Neural cell (in vitro differentiated cells): ENCODE results near the gene VAV2. TPM values are rescaled to one million over a fixed set of nuclear protein-coding genes. Genes with fewer than 3 reads are reported as not detected.

Experiments
- H2AFZ ChIP-seq: fragments of 200-600, 300-800 bp; sonication (generic), shearing (Covaris generic); 2 replicates; pipeline ENCODE4 v1.6.0; 2014; ENCODE audit warnings: low read depth, mild to moderate bottlenecking, antibody characterized with exemption, low read length, moderate library complexity
- H3F3A ChIP-seq: fragments of 200-600 bp; shearing (Covaris generic); 2 replicates; pipeline ENCODE4 v1.6.1; 2016; ENCODE audit warnings: mild to moderate bottlenecking, moderate library complexity, mixed read lengths, antibody characterized with exemption, low read length; ENCODE audit not compliant: insufficient read depth, poor library complexity, severe bottlenecking
- H3K27ac ChIP-seq: fragments of 200-600, 300-800 bp; sonication (generic), shearing (Covaris generic); 2 replicates; pipeline ENCODE4 v1.5.1; 2014; ENCODE audit warnings: mild to moderate bottlenecking, low read length, moderate library complexity
- H3K27me3 ChIP-seq: fragments of 300-800, 200-600 bp; sonication (generic), shearing (Covaris generic); 2 replicates; pipeline ENCODE4 v1.6.0; 2014; ENCODE audit warnings: mild to moderate bottlenecking, low read depth, low read length, moderate library complexity; ENCODE audit not compliant: insufficient read depth
- H3K36me3 ChIP-seq: fragments of 300-800, 200-600 bp; sonication (generic), shearing (Covaris generic); 2 replicates; pipeline ENCODE4 v1.5.1; 2014; ENCODE audit warnings: mild to moderate bottlenecking, antibody characterized with exemption, low read length, moderate library complexity; ENCODE audit not compliant: insufficient read depth
- H3K4me2 ChIP-seq: fragments of 300-800, 200-600 bp; sonication (generic), shearing (Covaris generic); 2 replicates; pipeline ENCODE4 v1.6.0; 2014; ENCODE audit warnings: mild to moderate bottlenecking, low read length
- H3K4me3 ChIP-seq: fragments of 300-800, 200-600 bp; sonication (generic), shearing (Covaris generic); 2 replicates; pipeline ENCODE4 v1.5.1; 2014; ENCODE audit warnings: mild to moderate bottlenecking, low read length, moderate library complexity
- H3K79me2 ChIP-seq: fragments of 200-600 bp; shearing (Covaris generic); replicated peaks from 2 replicates; pipeline ENCODE4 v1.6.0; 2014; ENCODE audit warnings: mild to moderate bottlenecking, low read length, moderate library complexity; ENCODE audit not compliant: insufficient read depth
- H3K9ac ChIP-seq: fragments of 300-800, 200-600 bp; sonication (generic), shearing (Covaris generic); 2 replicates; pipeline ENCODE4 v1.6.1; 2016; ENCODE audit warnings: mild to moderate bottlenecking, low read length, mixed read lengths
- H3K9me2 ChIP-seq: fragments of 200-600 bp; shearing (Covaris generic); 2 replicates; pipeline ENCODE4 v1.6.1; 2016; ENCODE audit warnings: mild to moderate bottlenecking, low read length, mixed read lengths; ENCODE audit not compliant: insufficient read depth
- H3K9me3 ChIP-seq: fragments of 200-600, 300-800 bp; sonication (generic), shearing (Covaris generic); 2 replicates; pipeline ENCODE4 v1.6.1; 2016; ENCODE audit warnings: mild to moderate bottlenecking, mixed run types, low read length, moderate library complexity, mixed read lengths
- H4K20me1 ChIP-seq: fragments of 200-600 bp; shearing (Covaris generic); 2 replicates; pipeline ENCODE4 v1.6.1; 2016; ENCODE audit warnings: mild to moderate bottlenecking, mixed run types; ENCODE audit not compliant: insufficient read depth
- CTCF ChIP-seq: fragments of 450-650 bp; IDR thresholded peaks from 2 replicates; pipeline ENCODE4 v1.5.1; 2014; ENCODE audit warnings: antibody characterized with exemption, mild to moderate bottlenecking, moderate library complexity; ENCODE audit not compliant: poor library complexity, severe bottlenecking
- EP300 ChIP-seq: fragments of 450-650 bp; conservative IDR thresholded peaks from 2 replicates; pipeline ENCODE4 v1.6.1; 2014; ENCODE audit warnings: antibody characterized with exemption, mild to moderate bottlenecking, moderate library complexity; ENCODE audit not compliant: poor library complexity, severe bottlenecking
- EZH2 ChIP-seq: fragments of 200-600, 300-800 bp; shearing (Covaris generic), sonication (generic); IDR thresholded peaks from 2 replicates; pipeline ENCODE4 v1.6.1; 2014; ENCODE audit warnings: antibody characterized with exemption, low read length, borderline replicate concordance, mild to moderate bottlenecking; ENCODE audit not compliant: insufficient read depth, poor library complexity, severe bottlenecking
- MXI1 ChIP-seq: fragments of 450-650 bp; conservative IDR thresholded peaks from 2 replicates; pipeline ENCODE4 v1.6.1; 2014; ENCODE audit warnings: antibody characterized with exemption, mild to moderate bottlenecking; ENCODE audit not compliant: poor library complexity, severe bottlenecking
- POLR2AphosphoS5 ChIP-seq: IDR thresholded peaks from 2 replicates; pipeline ENCODE4 v1.6.1; 2012
- RAD21 ChIP-seq: fragments of 450-650 bp; conservative IDR thresholded peaks from 2 replicates; pipeline ENCODE4 v1.6.1; 2014; ENCODE audit warnings: antibody characterized with exemption, mild to moderate bottlenecking, moderate library complexity
- REST ChIP-seq: IDR thresholded peaks from 2 replicates; pipeline ENCODE4 v1.6.1; 2012; ENCODE audit warnings: borderline replicate concordance
- SMC3 ChIP-seq: fragments of 450-650 bp; conservative IDR thresholded peaks from 2 replicates; pipeline ENCODE4 v1.6.1; 2014; ENCODE audit warnings: antibody characterized with exemption, mild to moderate bottlenecking, moderate library complexity; ENCODE audit not compliant: poor library complexity
- TAF1 ChIP-seq: IDR thresholded peaks from 2 replicates; pipeline ENCODE4 v1.6.1; 2012; ENCODE audit warnings: low read depth
- polyA plus RNA-seq: library from polyadenylated mRNA; depleted of rRNA; stranded (reverse); fragments of >200 nt; gene quantifications from 2 replicates; pipeline ENCODE4 v1.2.3, GENCODE V29; 2014

VAV2 gene
- polyA plus RNA-seq, 1 donor from 2014 or later = 35.2 TPM

- H3F3A ChIP-seq = no peaks in the 10 kb centered on the region
- no peak overlapping the region for H3K27ac ChIP-seq
- H3K79me2 ChIP-seq = peaks cover 33% of the 10 kb centered on the region
- no peak overlapping the region for H3K4me2 ChIP-seq
- H3K27me3 ChIP-seq = no peaks in the 10 kb centered on the region
- TF ChIP-seq CTCF (no peak), TAF1 (no peak), MXI1 (no peak), EP300 (no peak), SMC3 (no peak), EZH2 (no peak), REST (no peak), RAD21 (no peak), POLR2AphosphoS5 (no peak)
- H3K4me3 ChIP-seq = no peak overlapping the region
- H3K9me2 ChIP-seq = no peaks in the 10 kb centered on the region
- H2AFZ ChIP-seq = no peak overlapping the region
- no peaks in the 10 kb centered on the region for H3K36me3 ChIP-seq
- no peak overlapping the region for H3K9ac ChIP-seq
- no peaks in the 10 kb centered on the region for H4K20me1 ChIP-seq
- no peaks in the 10 kb centered on the region for H3K9me3 ChIP-seq
Measured at GRCh38 chr9:133977421-133978201, 14.5 kb downstream of the VAV2 start.

GRCh38 chr9:133976887-133977286 lies 15.2 kb downstream of the VAV2 start:
- Histone ChIP-seq H3K9me2 (no peaks in the 10 kb centered on the region), H3K79me2 (peaks cover 33% of the 10 kb centered on the region), H3K27me3 (no peaks in the 10 kb centered on the region), H3K27ac (no peak overlapping the region), H3K9me3 (no peaks in the 10 kb centered on the region), H3K9ac (no peak overlapping the region), H2AFZ (no peak overlapping the region), H4K20me1 (no peaks in the 10 kb centered on the region), H3K4me3 (no peak overlapping the region), H3F3A (no peaks in the 10 kb centered on the region), H3K36me3 (no peaks in the 10 kb centered on the region), H3K4me2 (no peak overlapping the region)
- no peak for TF ChIP-seq TAF1
- TF ChIP-seq CTCF = no peak
- TF ChIP-seq REST = no peak
- TF ChIP-seq EP300 = no peak
